RWPE2 (cell line): ENCODE data around the gene CCNE1.

Source experiments
- ATAC-seq: fragments of 200-7000 bp; cut with Tn5 transposase; 3 replicates; pipeline ENCODE4 v1.9.1; 2021; ENCODE audit warnings: low read depth
- DNase-seq: peaks from one replicate; pipeline ENCODE4 v3.0.0-alpha.2; 2020; ENCODE audit warnings: low spot score
- H3K27ac ChIP-seq: fragments of 450-650 bp; 2 replicates; pipeline ENCODE4 v1.5.1; 2017; ENCODE audit warnings: mild to moderate bottlenecking; ENCODE audit not compliant: poor library complexity, severe bottlenecking
- H3K27me3 ChIP-seq: fragments of 250-450 bp; sonication (Bioruptor Pico); 2 replicates; pipeline ENCODE4 v1.5.1; 2021; ENCODE audit warnings: mild to moderate bottlenecking, moderate library complexity; ENCODE audit not compliant: insufficient read depth, poor library complexity, severe bottlenecking
- H3K36me3 ChIP-seq: fragments of 250-450 bp; sonication (Bioruptor Pico); 2 replicates; pipeline ENCODE4 v1.5.1; 2020; ENCODE audit warnings: low read depth, mild to moderate bottlenecking, moderate library complexity
- H3K4me1 ChIP-seq: fragments of 250-450 bp; sonication (Bioruptor Pico); 2 replicates; pipeline ENCODE4 v1.5.1; 2021; ENCODE audit warnings: mild to moderate bottlenecking, moderate library complexity; ENCODE audit not compliant: insufficient read depth, poor library complexity, severe bottlenecking
- H3K4me3 ChIP-seq: fragments of 250-450 bp; sonication (Bioruptor Pico); 2 replicates; pipeline ENCODE4 v1.5.1; 2021; ENCODE audit warnings: mild to moderate bottlenecking, moderate library complexity; ENCODE audit not compliant: severe bottlenecking
- H3K9me3 ChIP-seq: fragments of 250-450 bp; sonication (Bioruptor Pico); 2 replicates; pipeline ENCODE4 v1.5.1; 2021; ENCODE audit warnings: mild to moderate bottlenecking, moderate library complexity; ENCODE audit not compliant: severe bottlenecking
- TF ChIP-seq, protein P1 (sequence below): fragments of 450-650 bp; IDR thresholded peaks from one replicate; pipeline ENCODE4 v1.5.1; 2017; ENCODE audit warnings: mild to moderate bottlenecking, moderate library complexity; ENCODE audit not compliant: poor library complexity, severe bottlenecking

CCNE1 gene

DNA sequence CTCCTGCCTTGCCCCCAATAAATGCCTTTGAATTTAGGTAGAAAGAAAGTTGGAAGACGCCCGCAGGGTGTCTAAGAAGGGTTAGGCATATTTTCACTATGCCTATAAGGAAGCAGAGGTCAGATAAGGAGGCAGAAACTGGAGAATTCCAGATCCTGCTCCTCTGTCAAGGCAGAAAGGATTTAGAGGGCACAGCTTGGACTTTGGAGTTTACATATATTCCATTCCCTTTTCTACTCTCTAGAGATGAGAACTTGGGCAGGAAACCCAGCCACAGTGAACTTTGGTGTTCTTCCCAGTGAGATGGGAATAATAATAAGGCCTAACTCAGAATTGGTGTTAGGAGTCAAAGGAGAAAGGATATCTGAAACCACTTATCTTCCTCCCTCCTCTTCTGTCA, 37.4 kb downstream of the CCNE1 start:
- H3K9me3 ChIP-seq, result no peaks in the 10 kb centered on the region
- no peak overlapping the region for H3K4me3 ChIP-seq
- ATAC-seq (no peak), DNase-seq (no peak)
- H3K27me3 ChIP-seq, result no peaks in the 10 kb centered on the region
- H3K36me3 ChIP-seq, result no peaks in the 10 kb centered on the region
- no peak overlapping the region for H3K27ac ChIP-seq
- no peaks in the 10 kb centered on the region for H3K4me1 ChIP-seq
- TF ChIP-seq, protein P1, sequence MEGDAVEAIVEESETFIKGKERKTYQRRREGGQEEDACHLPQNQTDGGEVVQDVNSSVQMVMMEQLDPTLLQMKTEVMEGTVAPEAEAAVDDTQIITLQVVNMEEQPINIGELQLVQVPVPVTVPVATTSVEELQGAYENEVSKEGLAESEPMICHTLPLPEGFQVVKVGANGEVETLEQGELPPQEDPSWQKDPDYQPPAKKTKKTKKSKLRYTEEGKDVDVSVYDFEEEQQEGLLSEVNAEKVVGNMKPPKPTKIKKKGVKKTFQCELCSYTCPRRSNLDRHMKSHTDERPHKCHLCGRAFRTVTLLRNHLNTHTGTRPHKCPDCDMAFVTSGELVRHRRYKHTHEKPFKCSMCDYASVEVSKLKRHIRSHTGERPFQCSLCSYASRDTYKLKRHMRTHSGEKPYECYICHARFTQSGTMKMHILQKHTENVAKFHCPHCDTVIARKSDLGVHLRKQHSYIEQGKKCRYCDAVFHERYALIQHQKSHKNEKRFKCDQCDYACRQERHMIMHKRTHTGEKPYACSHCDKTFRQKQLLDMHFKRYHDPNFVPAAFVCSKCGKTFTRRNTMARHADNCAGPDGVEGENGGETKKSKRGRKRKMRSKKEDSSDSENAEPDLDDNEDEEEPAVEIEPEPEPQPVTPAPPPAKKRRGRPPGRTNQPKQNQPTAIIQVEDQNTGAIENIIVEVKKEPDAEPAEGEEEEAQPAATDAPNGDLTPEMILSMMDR, result no peak

DNA sequence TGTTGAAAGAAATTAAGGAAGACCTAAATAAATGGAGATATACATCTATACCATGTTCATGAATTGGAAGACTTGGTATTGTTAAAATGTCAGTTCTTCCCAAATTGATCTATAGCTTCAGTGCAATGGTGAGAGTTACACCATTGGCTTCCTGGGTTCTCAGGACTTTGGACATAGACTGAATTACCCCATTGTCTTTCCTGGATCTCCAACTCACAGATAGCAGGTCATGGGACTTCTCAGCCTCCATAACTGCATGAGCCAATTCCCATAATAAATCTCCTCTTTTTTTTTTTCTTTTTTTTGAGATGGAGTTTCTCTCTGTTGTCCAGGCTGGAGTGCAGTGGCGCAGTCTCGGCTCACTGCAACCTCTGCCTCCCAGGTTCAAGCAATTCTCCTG, 38.7 kb downstream of the CCNE1 start:
- ATAC-seq, result no peak

DNA sequence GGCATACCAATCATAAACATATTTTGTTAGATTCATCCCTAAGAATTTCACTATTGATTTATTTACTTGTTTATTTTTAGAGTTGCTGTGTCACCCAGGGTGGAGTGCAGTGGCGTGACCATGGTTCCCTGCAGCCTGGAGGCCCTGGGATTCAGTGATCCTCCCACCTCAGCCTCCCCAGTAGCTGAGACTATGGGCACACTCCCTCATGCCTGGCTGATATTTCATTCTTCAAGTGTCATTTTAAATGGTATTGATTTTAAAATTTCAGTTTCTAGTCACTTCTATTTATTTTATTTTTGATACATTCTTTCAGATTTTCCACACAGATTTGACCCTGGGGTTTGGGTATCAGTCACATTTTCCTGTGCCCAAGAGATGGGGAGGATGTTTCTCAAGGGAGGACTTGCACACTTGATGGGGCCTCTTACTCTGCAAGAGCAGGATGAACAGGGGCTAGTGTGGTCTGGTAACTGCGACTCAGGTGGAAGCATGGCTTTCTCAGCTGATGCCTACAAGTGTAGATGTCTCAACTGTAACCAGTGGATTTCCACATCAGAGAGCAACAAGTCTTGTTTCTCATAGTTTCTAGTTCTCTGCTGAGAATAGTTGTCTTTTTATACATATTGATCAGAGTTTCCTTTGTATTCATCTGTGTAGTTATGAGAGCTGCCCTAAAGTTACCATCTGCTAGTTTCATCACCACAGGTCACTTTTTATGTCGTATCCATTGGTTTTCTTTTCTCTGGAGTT, 40.2 kb downstream of the CCNE1 start:
- Histone ChIP-seq H3K27ac (no peak overlapping the region), H3K36me3 (no peaks in the 10 kb centered on the region), H3K9me3 (no peaks in the 10 kb centered on the region), H3K4me3 (no peak overlapping the region), H3K27me3 (no peaks in the 10 kb centered on the region), H3K4me1 (no peaks in the 10 kb centered on the region)
- no peak for ATAC-seq
- TF ChIP-seq, protein P1, result no peak
- DNase-seq, result no peak

More for the DNA sequence above, 38.7 kb downstream of the CCNE1 start:
- TF ChIP-seq, protein P1, result no peak
- Histone ChIP-seq H3K27ac (no peak overlapping the region), H3K27me3 (no peaks in the 10 kb centered on the region), H3K4me1 (no peaks in the 10 kb centered on the region), H3K36me3 (no peaks in the 10 kb centered on the region), H3K4me3 (no peak overlapping the region), H3K9me3 (no peaks in the 10 kb centered on the region)
- DNase-seq, result no peak

DNA sequence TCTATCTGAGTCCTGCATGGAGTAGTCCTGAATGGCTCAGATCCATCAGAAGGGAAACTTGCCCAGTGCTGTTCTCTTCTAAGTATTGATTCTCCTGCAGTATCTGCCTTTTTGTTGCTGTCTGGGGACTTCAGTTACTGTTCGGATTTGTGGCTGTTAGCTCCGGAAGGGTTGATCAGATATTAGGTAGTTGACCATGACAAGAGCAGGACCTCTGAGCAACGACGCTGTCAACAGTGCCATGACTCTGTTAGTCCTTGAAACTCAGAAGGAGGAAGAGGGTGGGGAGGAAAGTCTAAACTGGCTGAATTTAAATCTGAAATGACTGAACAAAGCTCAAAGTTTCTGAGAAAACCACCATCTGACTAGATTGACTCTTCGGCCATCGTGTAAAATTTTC, 42.2 kb downstream of the CCNE1 start:
- DNase-seq, result no peak
- Histone ChIP-seq H3K4me1 (no peaks in the 10 kb centered on the region), H3K9me3 (no peaks in the 10 kb centered on the region), H3K27me3 (no peaks in the 10 kb centered on the region), H3K4me3 (no peak overlapping the region), H3K36me3 (no peaks in the 10 kb centered on the region), H3K27ac (no peak overlapping the region)
- no peak for ATAC-seq
- TF ChIP-seq, protein P1, result no peak

DNA sequence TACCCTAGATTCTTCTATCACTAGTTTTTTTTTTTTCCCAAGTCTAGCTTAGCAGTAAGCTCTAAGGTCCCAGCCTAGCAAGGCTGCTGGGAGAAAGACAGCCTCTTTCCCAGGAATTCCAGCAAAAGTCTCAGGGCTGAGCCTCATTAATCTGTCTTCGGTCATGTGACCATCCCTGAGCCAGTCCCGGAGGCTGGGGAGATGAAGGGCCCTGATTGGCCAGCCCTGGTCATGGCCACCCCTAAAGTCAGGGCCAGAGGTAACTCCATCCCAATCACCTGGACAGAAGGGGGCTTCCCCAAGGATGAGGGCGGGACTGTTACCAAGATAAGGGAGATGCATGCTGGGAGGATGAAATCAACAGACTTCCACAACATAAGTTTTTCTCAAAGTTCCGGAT, 43.3 kb downstream of the CCNE1 start:
- no peaks in the 10 kb centered on the region for H3K36me3 ChIP-seq
- H3K4me3 ChIP-seq, result no peak overlapping the region
- H3K27me3 ChIP-seq, result no peaks in the 10 kb centered on the region
- DNase-seq (no peak), ATAC-seq (no peak)
- no peak overlapping the region for H3K27ac ChIP-seq
- TF ChIP-seq, protein P1, result no peak
- no peaks in the 10 kb centered on the region for H3K4me1 ChIP-seq
- H3K9me3 ChIP-seq, result no peaks in the 10 kb centered on the region
